ENCODE results near the gene TNN. TPM values are rescaled to one million over a fixed set of nuclear protein-coding genes. Genes with fewer than 3 reads are reported as not detected.

The TNN gene
- total and polyA plus RNA-seq, 10 of the 15 experiments (the other 5 are each of a cell fraction or from before 2014, with no cell fraction given), result 0.05 to 0.17 (median 0.11) TPM

GRCh38 chr1:175145899-175146528 is 78.4 kb downstream of the TNN start:
- Histone ChIP-seq H3K9ac (ENCODE audit: control insufficient read depth, insufficient read depth, low read length) (no peak overlapping the region), H3K79me2 (ENCODE audit: control insufficient read depth, insufficient read depth, low read length) (no peaks in the 10 kb centered on the region), H3K4me1 (ENCODE audit: control insufficient read depth, insufficient read depth, low read length) (peaks cover 17% of the 10 kb centered on the region), H2AFZ (ENCODE audit: control insufficient read depth, low read depth, low read length) (no peak overlapping the region), H3K27me3 (replicated peaks in 1 of 2; ENCODE audit: control insufficient read depth in 2 of 2, insufficient read depth in 2 of 2, low read length in 1 of 2) (peaks cover 0 to 2% of the 10 kb centered on the region in 2 experiments; a peak in 2 of 4 replicates), H3K4me2 (ENCODE audit: control insufficient read depth, insufficient read depth) (no peak overlapping the region), H3K4me3 (no peak overlapping the region), H3K9me3 (replicated peaks; ENCODE audit: control insufficient read depth, insufficient read depth, low read length) (no peaks in the 10 kb centered on the region; the same call in 1 of the 3 replicates), H4K20me1 (ENCODE audit: control insufficient read depth, insufficient read depth) (no peaks in the 10 kb centered on the region), H3K36me3 (ENCODE audit: control insufficient read depth in 2 of 2, insufficient read depth in 2 of 2, low read length in 1 of 2) (no peaks in the 10 kb centered on the region), H3K27ac (ENCODE audit: control insufficient read depth, insufficient read depth) (no peak overlapping the region)
- ATAC-seq (no peak), DNase-seq (ENCODE audit: low read depth, low spot score) (no peak), FAIRE-seq (no peak)
- SMC1A ChIA-PET (ENCODE audit: uncharacterized antibody, unreplicated experiment), result interaction anchor here (0.5 to 8.9 kb wide), 26 partner anchors 9 to 736 kb away, joined by 3 to 208 read pairs (median 4); partner anchors contain the start of gene MRPS14
- intact Hi-C loops (cut with micrococcal nuclease; ENCODE audit: unreplicated experiment) (loop anchor here (1.0 kb wide), 1 partner anchor 117 kb away; no protein-coding TSS in a partner anchor), in situ Hi-C loops (cut with MboI) (no loop called here)
- no peak for TF ChIP-seq MYB (IDR thresholded peaks at IDR 0.05; ENCODE audit: borderline replicate concordance, low read depth, low read length)
- TF ChIP-seq ATF3 (IDR thresholded peaks at IDR 0.05; ENCODE audit: borderline replicate concordance, extremely low read depth, low read depth, low read length), result no peak
- no peak for TF ChIP-seq BRCA1 (IDR thresholded peaks at IDR 0.05; ENCODE audit: low read depth, low read length)
- no peak for TF ChIP-seq PAX8 (IDR thresholded peaks at IDR 0.05)
- no peak for TF ChIP-seq RBBP5 (conservative IDR thresholded peaks at IDR 0.05)
- TF ChIP-seq EGR1 (IDR thresholded peaks at IDR 0.05; ENCODE audit: borderline replicate concordance in 1 of 2, low read depth in 2 of 2, low read length in 2 of 2), result no peak
- no peak for TF ChIP-seq BACH1 (IDR thresholded peaks at IDR 0.05; ENCODE audit: borderline replicate concordance)
- no peak for TF ChIP-seq MAX (IDR thresholded peaks at IDR 0.05; ENCODE audit: low read depth, low read length)
- no peak for TF ChIP-seq KAT2A (conservative IDR thresholded peaks at IDR 0.05; ENCODE audit: control insufficient read depth, low read depth, low read length)
- TF ChIP-seq STAT3 (IDR thresholded peaks at IDR 0.05; ENCODE audit: low read depth, low read length), result no peak
- no peak for TF ChIP-seq SMC3 (IDR thresholded peaks at IDR 0.05; ENCODE audit: borderline replicate concordance, low read length)
- no peak for TF ChIP-seq RELB (IDR thresholded peaks at IDR 0.05; ENCODE audit: low read depth)
- no peak for TF ChIP-seq RUNX3 (IDR thresholded peaks at IDR 0.05; ENCODE audit: low read length)
- POLR2A ChIA-PET, result interaction anchor here (1.2 kb wide), 1 partner anchor 117 kb away, joined by 4 read pairs; no protein-coding TSS in a partner anchor
- CTCF ChIA-PET, result interaction anchor here (0.5 to 13.1 kb wide), 49 partner anchors 9 to 1124 kb away, joined by 3 to 482 read pairs (median 4); partner anchors contain the start of genes MRPS14 and RC3H1
- RAD21 ChIA-PET (ENCODE audit: unreplicated experiment), result interaction anchor here (0.7 to 9.9 kb wide), 16 partner anchors 9 to 1377 kb away, joined by 3 to 191 read pairs (median 4); partner anchors contain the start of genes CACYBP and MRPS14
- BruUV-seq (replicated peaks), result no TSS peak
- 30% methylated on average over 7 of the region's 7 CpGs for WGBS (ENCODE audit: insufficient coverage, insufficient replicate concordance, low lambda C conversion rate, missing lambda C conversion rate)

Data from GM12878 (cell line).